Left colon (tissue), 2 donors: ENCODE data around the gene ATP6AP1. TPM values are rescaled to one million over a fixed set of nuclear protein-coding genes. Genes with fewer than 3 reads are reported as not detected.
A peak's percentile ranks its signal among the peaks of the same experiment; 100 is the strongest.
"Not testable (repeated sequence)": the region's sequence is repeated elsewhere in the genome, so short reads cannot be mapped to it uniquely, and the experiment has no call there.

Experiments used
- ATAC-seq: fragments of 200-7000 bp; cut with Tn5 transposase; one replicate; pipeline ENCODE4 v1.9.1; 2020; ENCODE audit warnings: mild to moderate bottlenecking, moderate library complexity
- DNase-seq, 2 donors: peaks; one replicate each; pipeline ENCODE4 v3.0.0-alpha.2; 2020
- intact Hi-C, 2 donors: fragments of 100-400 bp; cut with DNase I in 1 of 2; cut with micrococcal nuclease in 1 of 2; formaldehyde crosslinking; loops; one replicate each; pipeline versions ENCODE4 v1.11.2 to v1.14.0; 2022; cut with DNase I, micrococcal nuclease
- total RNA-seq, 2 donors: library from RNA; stranded (reverse); fragmentation: NEBNext Ultra II Directional; extraction: Animal tissue kit (Norgen Biotek cat#: 25700); gene quantifications; one replicate each; pipeline ENCODE4 v1.2.1, GENCODE V29; 2021
- donor health status: DM: no; HTN: no; CAD: no.
- donor health status: DM: yes; HTN: yes; CAD: no.

ATP6AP1 gene
- total RNA-seq, 2 donors from 2014 or later: 100 to 105 TPM

DNA sequence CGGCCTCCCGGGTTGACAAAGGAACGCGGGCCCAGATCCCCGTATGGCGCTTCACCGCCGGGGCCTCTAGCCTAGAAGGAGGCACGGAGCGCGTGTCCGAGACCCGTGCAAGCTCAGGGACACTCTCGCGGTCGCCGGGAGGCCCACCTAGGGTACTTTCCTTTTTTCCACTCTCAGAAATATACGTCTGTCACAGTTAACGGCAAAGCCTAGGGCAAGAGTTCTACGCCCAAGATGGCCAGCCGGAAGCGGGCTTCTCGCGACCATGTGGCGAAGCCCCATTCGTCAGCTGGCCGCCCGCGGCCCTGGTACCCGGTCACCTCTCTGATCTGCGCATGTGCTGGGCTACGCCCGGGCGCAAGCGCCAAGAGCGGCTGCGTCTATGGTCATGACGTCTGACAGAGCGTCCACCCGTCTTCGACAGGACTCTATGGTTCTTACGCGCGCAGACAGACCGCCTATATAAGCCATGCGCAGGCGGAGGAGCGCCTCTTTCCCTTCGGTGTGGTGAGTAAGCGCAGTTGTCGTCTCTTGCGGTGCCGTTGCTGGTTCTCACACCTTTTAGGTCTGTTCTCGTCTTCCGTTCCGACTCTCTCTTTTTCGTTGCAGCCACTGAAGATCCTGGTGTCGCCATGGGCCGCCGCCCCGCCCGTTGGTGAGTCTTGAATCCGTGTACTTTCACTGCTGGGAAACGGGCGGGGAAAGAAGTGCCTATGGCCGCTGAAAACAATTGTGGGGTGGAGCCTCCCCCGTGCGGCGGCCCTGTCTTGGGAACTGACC is 30.4 kb upstream of the ATP6AP1 start, which contains the start of gene RPL10:
Gene RPL10, plus strand, starts transcription at position 490 of the 780 bp plus-strand sequence. Its CDS starts 143 bp downstream, at position 633.
- DNase-seq (peak; percentile 91 to 96), ATAC-seq (peak; percentile 83)
- intact Hi-C loops: no loop called here

DNA sequence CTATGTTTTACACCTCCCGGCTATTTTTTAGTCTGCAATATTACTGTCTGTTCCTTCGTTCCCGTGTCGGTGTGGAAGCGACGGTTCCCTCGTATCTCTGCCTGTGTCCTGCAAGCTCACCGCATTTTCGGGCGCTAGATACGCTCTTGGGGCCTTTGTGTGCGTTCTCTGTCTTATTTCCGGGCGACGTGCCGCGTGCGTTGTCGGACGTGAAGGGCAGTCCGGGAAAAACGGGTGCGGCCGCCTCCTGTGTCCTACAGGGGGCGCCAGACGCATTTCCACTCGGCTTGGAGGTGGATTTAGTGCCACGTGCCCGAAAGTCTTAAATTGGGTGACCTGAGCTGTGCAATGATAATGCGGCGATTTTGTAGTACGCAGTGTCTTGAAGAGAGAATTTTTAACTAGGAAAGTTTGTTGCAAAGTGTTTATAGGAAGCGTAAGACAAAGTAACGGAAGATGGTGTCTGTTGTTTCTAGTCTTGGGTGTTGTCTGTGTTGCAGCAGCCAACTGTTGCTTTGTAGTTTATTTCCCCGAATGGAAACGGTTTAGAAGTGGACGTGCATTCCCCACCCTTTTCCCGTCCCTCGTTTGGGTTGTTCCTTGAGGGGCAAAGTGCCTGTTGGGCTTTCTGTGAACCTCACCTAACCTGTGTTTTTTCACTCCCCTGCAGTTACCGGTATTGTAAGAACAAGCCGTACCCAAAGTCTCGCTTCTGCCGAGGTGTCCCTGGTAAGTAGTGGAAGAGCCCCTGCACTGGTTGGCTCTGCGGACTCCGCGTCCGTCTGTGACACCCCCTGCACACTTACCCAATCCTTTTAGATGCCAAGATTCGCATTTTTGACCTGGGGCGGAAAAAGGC is 29.6 kb upstream of the ATP6AP1 start:
- ATAC-seq: peak; percentile 61
- DNase-seq: peak; percentile 82 to 86
- intact Hi-C loops: no loop called here

DNA sequence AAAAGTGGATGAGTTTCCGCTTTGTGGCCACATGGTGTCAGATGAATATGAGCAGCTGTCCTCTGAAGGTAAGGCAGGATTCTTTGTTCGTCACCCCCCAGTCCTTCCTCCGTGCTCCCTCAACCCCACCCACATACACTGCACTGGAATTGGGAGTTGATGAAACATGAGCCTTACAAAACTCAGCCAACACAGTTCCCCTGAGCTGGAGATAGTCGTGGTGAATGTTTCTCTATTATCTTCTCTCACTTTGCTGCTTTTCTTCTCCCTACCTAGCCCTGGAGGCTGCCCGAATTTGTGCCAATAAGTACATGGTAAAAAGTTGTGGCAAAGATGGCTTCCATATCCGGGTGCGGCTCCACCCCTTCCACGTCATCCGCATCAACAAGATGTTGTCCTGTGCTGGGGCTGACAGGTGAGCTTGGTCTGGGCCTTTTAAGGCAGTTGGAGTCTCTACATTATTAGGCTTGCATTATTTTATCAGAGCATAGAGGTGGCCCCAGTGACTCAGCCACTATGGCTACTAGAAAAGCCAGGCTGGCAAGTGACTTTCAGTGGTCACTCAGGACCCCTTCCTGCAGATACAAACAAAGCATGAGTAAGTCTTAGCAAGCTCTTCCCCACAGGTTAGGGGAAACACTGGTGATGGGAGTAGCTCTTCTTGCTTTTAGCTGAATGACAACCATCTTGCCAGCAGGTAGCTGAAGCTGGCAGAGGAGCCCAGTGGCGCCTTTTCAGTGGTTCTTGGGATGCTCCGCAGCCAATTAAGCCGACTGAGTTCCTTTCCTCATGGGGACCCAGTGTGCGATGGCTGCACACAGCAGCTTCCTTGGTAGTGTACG is 28.7 kb upstream of the ATP6AP1 start:
- intact Hi-C loops: no loop called here

DNA sequence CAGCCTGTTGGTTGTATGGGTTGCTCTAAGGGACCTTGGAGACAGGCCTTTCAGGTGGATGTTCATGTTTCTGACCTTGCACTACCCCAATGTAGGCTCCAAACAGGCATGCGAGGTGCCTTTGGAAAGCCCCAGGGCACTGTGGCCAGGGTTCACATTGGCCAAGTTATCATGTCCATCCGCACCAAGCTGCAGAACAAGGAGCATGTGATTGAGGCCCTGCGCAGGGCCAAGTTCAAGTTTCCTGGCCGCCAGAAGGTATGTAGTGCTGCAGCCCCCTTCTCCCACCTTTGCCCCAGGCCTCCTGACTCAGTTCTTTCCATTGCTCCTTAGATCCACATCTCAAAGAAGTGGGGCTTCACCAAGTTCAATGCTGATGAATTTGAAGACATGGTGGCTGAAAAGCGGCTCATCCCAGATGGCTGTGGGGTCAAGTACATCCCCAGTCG is 28.1 kb upstream of the ATP6AP1 start:
- ATAC-seq, DNase-seq, intact Hi-C loops: not testable (repeated sequence)

More for the DNA sequence above, 28.7 kb upstream of the ATP6AP1 start:
- no peak for DNase-seq
- ATAC-seq: no peak

DNA sequence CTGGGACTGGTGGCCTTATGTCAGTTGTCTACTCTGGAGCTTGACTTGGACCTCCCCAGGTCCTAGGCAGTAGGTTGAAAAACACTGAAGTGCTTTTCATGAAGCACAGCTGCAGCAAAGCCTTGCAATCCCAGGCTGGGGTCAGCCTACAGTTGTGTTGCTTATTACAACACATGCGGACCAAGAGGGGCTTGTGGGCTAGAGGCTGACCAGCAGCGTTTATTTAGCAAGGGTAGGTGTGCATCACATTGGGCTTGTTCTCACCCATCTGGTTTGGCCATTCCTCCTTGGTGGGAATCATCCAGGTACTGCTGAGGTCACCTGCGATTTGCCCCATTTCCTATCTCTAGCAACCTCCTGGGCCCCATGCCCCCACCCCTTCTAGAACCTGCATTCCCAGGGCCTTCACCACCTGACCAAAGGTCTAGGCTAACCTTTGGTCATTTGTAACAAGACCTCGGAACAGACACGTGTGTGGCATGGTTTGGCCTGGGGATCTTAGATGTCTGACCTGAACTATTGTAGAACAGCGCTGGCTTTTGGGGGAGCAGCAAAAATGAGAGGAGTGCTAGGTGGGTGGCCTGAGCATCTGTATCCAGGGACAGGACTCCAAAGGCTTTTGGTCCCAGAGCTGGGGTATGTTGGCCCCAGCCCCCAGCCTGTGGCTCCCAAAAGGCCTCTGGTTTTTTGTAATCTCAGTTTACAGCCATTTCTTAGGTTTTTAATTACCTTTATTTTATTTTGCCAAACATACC is 27.3 kb upstream of the ATP6AP1 start:
- no peak for ATAC-seq
- no peak for DNase-seq
- intact Hi-C loops: no loop called here

DNA sequence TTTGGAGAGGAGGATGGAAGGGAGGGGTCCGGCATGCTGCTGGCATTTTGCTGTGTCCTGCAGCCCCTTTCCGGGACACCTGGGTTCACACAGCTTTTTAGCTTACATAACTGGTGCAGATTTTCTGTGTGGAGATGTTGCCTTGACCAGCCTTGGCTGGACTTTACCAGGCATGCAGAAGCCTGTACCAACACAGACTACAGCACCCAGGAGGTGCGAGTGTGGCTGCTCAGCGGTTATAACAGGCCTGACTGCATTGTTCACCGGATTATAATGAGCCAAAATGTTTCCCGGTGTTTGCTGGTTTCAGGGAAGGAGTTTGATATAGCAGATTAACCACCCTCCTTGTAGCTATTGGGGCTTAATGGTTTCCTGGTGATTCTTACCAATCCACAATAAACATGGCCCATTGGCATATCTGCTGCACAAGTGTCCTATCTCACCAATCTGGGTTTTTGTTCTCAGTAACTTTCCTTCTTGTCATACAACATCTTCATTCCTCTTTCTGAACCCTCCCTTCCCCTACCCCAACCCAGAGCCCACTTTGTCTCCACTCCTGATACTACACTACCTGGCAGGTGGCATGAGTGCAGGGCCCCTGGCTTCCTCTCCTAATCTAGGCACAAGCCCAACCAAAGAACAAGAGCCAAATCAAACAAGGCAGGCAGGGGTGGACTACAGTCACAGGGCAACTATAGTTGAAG is 26.4 kb upstream of the ATP6AP1 start:
- ATAC-seq (no peak), DNase-seq (no peak)
- intact Hi-C loops: no loop called here

DNA sequence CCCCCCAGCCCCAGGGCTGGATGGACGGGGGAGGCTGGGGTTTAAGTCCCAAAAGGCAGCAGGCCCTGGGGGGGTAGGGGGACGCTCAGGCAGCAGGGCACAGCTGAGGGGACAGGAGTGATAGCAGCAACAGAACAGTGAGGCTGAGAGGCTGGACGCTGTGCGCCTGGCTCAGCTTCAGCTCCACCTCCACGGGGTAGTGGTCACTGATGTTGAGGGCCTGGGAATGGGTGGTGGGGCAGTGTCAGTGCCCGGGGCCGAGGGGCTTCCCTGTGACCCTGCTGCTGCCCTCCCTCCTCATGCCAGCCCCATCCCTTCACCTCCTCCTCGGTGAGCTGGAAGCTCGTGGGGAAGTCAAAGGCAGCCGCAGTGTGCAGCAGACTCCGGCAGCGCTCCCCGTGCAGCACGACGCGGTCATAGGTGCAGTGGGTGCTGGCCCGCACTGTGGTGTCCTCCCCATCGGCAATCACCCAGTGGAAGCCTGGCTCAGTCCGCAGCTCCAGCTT is 25.8 kb upstream of the ATP6AP1 start:
- intact Hi-C loops: no loop called here
- no peak for DNase-seq
- no peak for ATAC-seq

DNA sequence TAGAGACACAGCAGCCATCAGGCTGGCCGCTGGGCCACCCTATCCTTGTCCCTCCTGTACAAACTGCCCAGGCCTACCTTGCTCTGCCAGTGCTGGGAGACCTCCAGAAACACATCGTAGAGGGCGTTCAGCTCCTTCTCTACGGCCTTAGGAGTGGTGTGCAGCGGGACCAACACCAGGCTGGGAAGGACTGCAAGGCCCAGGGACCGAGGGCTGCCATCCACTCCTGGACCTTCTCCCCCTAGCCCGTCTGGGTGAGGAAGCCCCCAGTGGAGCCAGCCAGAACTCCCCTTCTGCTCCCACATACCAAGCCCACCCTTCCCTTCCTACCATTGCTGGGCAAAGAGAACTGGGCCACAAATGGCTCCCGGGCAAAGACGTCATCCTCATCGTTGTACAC is 25.3 kb upstream of the ATP6AP1 start:
- ATAC-seq: no peak
- intact Hi-C loops: no loop called here
- DNase-seq: no peak

DNA sequence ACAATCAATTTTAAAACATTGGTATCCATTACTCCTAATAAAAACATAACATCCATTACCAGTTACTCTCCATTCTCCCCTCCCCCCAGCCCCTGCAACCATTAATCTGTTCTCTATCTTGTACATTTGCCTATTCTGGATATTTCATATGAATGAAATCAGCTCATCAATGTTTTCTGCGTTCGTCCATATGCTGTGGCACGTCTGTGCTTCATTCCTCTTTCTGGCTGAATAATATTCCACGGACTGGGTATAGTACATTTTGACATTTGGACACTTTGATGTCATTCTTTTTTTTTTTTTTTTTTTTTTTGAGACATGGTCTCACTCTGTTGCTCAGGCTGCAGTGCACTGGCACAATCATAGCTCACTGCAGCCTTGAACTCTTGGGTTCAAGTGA is 24.6 kb upstream of the ATP6AP1 start:
- no peak for DNase-seq
- intact Hi-C loops: no loop called here
- no peak for ATAC-seq

DNA sequence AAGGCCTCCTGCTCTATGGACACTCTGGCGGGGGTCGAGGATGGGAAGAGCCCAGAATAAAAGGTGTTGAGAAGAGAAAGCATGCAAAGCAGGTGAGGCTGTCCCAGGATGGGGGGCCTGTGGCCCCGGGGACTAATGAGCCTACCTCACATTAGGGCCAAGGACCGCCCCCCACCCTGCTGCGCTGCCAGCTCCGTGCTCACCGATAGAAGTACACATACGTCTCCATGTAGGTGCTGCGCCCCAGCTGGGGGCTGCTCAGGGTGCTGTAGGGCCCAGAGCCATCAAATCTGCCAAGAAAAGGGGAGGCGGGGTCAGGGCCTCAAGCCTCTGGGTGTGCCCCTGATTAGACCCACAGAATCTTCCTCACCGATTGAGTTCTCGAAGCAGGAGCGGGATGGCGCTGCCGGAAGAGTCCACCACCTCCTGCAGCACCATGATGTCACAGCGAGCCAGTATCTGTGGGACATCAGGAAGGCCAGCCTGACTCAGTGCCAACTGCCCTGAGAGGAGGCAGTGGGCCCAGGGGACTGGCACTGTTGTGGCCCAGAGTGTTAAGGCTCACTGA is 23.8 kb upstream of the ATP6AP1 start:
- no peak for DNase-seq
- intact Hi-C loops: no loop called here
- ATAC-seq: no peak

DNA sequence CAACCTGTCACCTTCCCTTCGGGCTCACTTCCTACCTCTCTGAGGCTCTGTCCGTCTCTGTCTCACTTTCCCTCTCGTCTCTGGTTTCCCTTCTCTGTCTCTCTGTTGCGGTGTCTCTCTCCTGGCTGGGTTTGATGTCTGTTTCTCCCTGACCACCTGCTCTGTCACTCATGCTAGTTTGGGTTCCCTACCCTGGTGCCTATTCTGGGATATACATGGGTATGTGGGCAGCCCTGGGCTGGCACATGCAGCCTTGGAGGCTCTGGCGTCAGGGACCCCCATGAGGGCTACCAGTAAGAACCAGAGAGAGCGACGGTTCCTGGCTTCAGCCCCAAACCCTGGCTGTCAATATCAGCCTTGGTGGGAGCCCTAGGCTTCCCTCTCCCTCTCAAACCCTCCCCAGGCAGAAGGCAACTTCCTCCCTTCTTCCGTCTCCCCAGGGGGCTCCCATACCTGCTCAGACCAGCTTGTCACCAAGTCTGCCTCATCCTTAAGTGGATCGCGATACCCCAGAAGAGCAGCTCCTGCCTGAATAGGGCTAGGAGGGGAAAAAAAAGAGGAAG is 19.7 kb upstream of the ATP6AP1 start:
- intact Hi-C loops: no loop called here
- ATAC-seq: no peak
- DNase-seq: no peak

DNA sequence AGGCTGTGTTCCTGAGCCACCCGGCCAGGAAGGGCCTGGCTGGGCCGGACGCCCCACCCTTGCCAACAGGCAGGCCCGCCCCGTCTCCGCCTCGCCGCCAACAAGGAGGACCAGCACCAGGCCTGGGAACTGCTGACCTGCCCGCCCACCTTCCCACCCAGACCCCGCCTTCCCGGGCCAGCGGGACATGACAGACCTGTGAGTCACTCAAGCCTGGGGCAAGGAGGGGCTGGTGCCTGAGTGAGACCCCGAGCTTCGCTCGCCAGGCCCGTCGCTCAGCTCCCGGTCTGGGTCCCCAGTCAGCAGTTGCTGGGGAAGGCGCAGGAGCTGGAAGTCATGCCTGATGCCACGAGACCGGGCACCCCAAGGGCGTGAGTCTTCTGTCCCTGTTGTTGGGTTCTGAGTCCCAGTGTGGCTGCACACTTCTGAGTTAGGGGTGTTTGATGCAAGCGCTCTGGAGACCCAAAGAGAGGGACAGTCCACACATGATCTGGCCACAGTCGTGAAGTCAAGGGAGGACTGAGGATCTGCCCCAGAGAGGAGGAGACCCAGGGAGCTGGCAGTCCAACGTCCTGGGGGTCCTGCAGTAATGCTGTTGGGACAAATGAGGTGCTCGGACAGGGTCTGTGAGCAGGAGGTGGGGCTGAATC is 19.1 kb upstream of the ATP6AP1 start, which contains the start of gene DNASE1L1:
Gene DNASE1L1, minus strand, starts transcription at position 33 of the 650 bp plus-strand sequence. CDS start 3,686 bp downstream, outside the sequence.
- DNase-seq: peak; percentile 86 to 93
- peak; percentile 83 for ATAC-seq
- intact Hi-C loops: no loop called here

DNA sequence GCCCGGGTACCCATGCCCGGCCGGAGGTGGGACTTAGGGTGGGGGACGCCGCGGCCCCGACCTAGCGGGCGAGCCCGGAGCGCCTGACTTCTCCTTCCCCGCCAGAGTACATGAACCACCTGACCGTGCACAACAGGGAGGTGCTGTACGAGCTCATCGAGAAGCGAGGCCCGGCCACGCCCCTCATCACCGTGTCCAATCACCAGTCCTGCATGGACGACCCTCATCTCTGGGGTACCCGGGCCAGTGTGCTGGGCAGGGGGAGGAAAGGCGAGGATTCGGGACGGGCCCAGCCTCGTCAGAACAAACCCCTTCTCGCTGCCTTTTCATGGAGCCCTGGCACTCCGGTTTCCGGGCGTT is 16.5 kb upstream of the ATP6AP1 start:
- intact Hi-C loops: no loop called here
- DNase-seq: peak; percentile 80 to 84
- ATAC-seq: peak; percentile 69

DNA sequence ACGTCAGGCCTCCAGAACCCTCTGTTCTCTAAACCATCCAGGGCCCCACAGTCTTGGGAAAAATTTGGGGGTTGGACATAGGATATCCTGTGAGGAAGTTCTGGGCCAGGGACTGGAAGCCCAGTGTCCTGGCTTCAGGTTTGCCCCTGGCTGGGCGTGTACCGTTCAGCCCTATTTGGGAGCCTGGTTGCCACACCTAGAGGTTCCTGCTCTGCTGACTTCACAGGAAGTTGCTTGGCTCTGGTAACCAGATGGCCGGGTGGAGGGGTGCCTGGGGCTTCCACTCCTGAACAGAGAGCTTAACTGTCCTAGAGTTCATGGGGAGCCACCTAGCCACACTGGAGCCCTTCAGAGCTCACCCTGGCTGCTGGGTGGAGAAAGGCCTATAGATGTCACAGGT is 16.0 kb upstream of the ATP6AP1 start:
- intact Hi-C loops: no loop called here
- peak; percentile 27 for ATAC-seq
- peak; percentile 47 to 55 for DNase-seq

DNA sequence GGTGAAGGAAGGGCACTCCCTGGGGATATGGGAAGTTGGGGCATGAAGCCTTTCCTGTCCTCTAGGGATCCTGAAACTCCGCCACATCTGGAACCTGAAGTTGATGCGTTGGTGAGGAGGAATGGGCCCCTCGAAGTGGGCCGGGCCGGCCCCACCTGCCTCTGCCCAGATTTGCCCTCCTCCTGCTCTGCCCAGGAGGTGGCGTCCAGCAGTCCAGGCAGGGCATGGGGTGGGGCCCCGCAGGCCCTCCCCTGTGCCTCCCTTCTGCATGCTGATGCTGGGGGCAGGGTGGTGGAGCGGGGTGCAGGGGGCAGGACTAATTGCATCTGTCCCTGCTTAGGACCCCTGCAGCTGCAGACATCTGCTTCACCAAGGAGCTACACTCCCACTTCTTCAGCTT is 15.3 kb upstream of the ATP6AP1 start:
- intact Hi-C loops: no loop called here
- ATAC-seq (no peak), DNase-seq (no peak)

DNA sequence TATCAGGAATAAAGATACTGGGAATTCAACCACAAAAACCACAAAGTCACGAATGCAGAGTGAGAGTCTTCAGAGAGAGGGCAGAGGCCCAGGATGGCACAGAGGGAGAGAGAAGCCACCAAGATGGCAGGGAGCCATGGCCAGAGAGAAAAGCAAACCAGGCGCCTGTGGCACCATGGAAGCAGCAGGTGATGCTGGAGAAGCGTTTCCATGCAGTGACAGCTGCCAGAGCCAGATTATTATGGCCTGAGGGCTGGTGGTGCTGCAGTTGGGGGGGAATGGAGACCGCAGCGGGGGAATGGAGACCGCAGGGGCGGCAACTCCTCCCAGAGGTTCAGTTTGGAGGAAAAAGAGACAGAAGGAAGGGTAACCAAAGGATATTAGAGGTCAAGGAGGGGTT is 11.3 kb upstream of the ATP6AP1 start:
- ATAC-seq: no peak
- intact Hi-C loops: no loop called here
- no peak for DNase-seq
